H9 (cell line): ENCODE results near the gene MTRR. TPM values are rescaled to one million over a fixed set of nuclear protein-coding genes. Genes with fewer than 3 reads are reported as not detected.

Experiments
- DNase-seq: peaks from one replicate; pipeline ENCODE4 v3.0.0-alpha.2; 2017
- H2AFZ ChIP-seq: one replicate; pipeline ENCODE4 v1.6.1; 2013; ENCODE audit warnings: mild to moderate bottlenecking, low read length, control low read depth, moderate library complexity
- H2AK5ac ChIP-seq: 2 replicates; pipeline ENCODE4 v1.6.1; 2013; ENCODE audit warnings: low read length, control low read depth, mixed read lengths; ENCODE audit not compliant: insufficient read length
- H2BK120ac ChIP-seq: one replicate; pipeline ENCODE4 v1.6.1; 2013; ENCODE audit warnings: low read depth, mild to moderate bottlenecking, low read length, control low read depth, inconsistent platforms; ENCODE audit not compliant: poor library complexity, severe bottlenecking
- H2BK12ac ChIP-seq: 2 replicates; pipeline ENCODE4 v1.6.1; 2013; ENCODE audit warnings: low read length, control low read depth, mixed read lengths, low read depth; ENCODE audit not compliant: insufficient read length
- H2BK15ac ChIP-seq: 2 replicates; pipeline ENCODE4 v1.6.1; 2013; ENCODE audit warnings: low read depth, low read length, control low read depth
- H2BK20ac ChIP-seq: one replicate; pipeline ENCODE4 v1.6.1; 2013; ENCODE audit warnings: low read depth, mild to moderate bottlenecking, low read length, control low read depth, inconsistent platforms; ENCODE audit not compliant: poor library complexity, severe bottlenecking
- H2BK5ac ChIP-seq: 2 replicates; pipeline ENCODE4 v1.6.1; 2013; ENCODE audit warnings: low read length, control low read depth, mixed read lengths; ENCODE audit not compliant: insufficient read length
- H3K14ac ChIP-seq: 2 replicates; pipeline ENCODE4 v1.6.1; 2013; ENCODE audit warnings: low read length, control low read depth; ENCODE audit not compliant: insufficient read depth
- H3K18ac ChIP-seq: 2 replicates; pipeline ENCODE4 v1.6.1; 2013; ENCODE audit warnings: low read depth, mild to moderate bottlenecking, mixed read lengths, low read length, control low read depth; ENCODE audit not compliant: insufficient read length
- H3K23ac ChIP-seq: 2 replicates; pipeline ENCODE4 v1.6.1; 2013; ENCODE audit warnings: low read length, control low read depth, mixed read lengths, low read depth; ENCODE audit not compliant: insufficient read length
- H3K23me2 ChIP-seq: 2 replicates; pipeline ENCODE4 v1.6.1; 2013; ENCODE audit warnings: low read depth, mild to moderate bottlenecking, mixed read lengths, low read length, control low read depth; ENCODE audit not compliant: insufficient read length, poor library complexity, severe bottlenecking
- H3K27ac ChIP-seq: 2 replicates; pipeline ENCODE4 v1.5.1; 2013; ENCODE audit warnings: low read length, control low read depth, mixed read lengths, low read depth; ENCODE audit not compliant: insufficient read length
- H3K27me3 ChIP-seq: 2 replicates; pipeline ENCODE4 v1.6.1; 2013; ENCODE audit warnings: low read length, control low read depth, inconsistent platforms; ENCODE audit not compliant: insufficient read depth
- H3K4ac ChIP-seq: 2 replicates; pipeline ENCODE4 v1.6.1; 2013; ENCODE audit warnings: low read depth, mild to moderate bottlenecking, control low read depth, inconsistent platforms, low read length, moderate library complexity
- H3K4me1 ChIP-seq: 2 replicates; pipeline ENCODE4 v1.6.1; 2013; ENCODE audit warnings: low read length, control low read depth, inconsistent platforms; ENCODE audit not compliant: insufficient read depth
- H3K4me2 ChIP-seq: 2 replicates; pipeline ENCODE4 v1.6.1; 2013; ENCODE audit warnings: low read length, control low read depth, mixed read lengths; ENCODE audit not compliant: insufficient read length, insufficient read depth
- H3K56ac ChIP-seq: 2 replicates; pipeline ENCODE4 v1.6.1; 2013; ENCODE audit warnings: low read depth, mild to moderate bottlenecking, mixed read lengths, low read length, control low read depth; ENCODE audit not compliant: insufficient read length
- H3K79me1 ChIP-seq: 2 replicates; pipeline ENCODE4 v1.6.1; 2013; ENCODE audit warnings: low read depth, mild to moderate bottlenecking, moderate library complexity, low read length, control low read depth, inconsistent platforms; ENCODE audit not compliant: insufficient read depth, poor library complexity, severe bottlenecking
- H3K79me2 ChIP-seq: 2 replicates; pipeline ENCODE4 v1.6.1; 2013; ENCODE audit warnings: low read length, control low read depth, inconsistent platforms; ENCODE audit not compliant: insufficient read depth
- H3K9ac ChIP-seq: 2 replicates; pipeline ENCODE4 v1.6.1; 2013; ENCODE audit warnings: low read length, control low read depth, mixed read lengths; ENCODE audit not compliant: insufficient read length; ENCODE audit errors: extremely low read depth
- H3K9me3 ChIP-seq: one replicate; pipeline ENCODE4 v1.6.1; 2013; ENCODE audit warnings: low read depth, low read length, inconsistent platforms; ENCODE audit not compliant: control insufficient read depth
- H3T11ph ChIP-seq: one replicate; pipeline ENCODE4 v1.6.1; 2013; ENCODE audit warnings: mild to moderate bottlenecking, low read length, control low read depth, inconsistent platforms
- H4K20me1 ChIP-seq: one replicate; pipeline ENCODE4 v1.6.1; 2013; ENCODE audit not compliant: control insufficient read depth, insufficient read length, insufficient read depth
- H4K5ac ChIP-seq: 2 replicates; pipeline ENCODE4 v1.6.1; 2013; ENCODE audit warnings: low read depth, mild to moderate bottlenecking, mixed read lengths, low read length, control low read depth; ENCODE audit not compliant: insufficient read length
- H4K8ac ChIP-seq: replicated peaks from 2 replicates; pipeline ENCODE4 v1.6.1; 2013; ENCODE audit warnings: low read length, control low read depth, mixed read lengths, low read depth; ENCODE audit not compliant: insufficient read length
- H4K91ac ChIP-seq: 2 replicates; pipeline ENCODE4 v1.6.1; 2013; ENCODE audit warnings: low read depth, mild to moderate bottlenecking, moderate library complexity, mixed read lengths, low read length, control low read depth; ENCODE audit not compliant: insufficient read length
- H3K27ac Mint-ChIP-seq, 3 experiments: 2 replicates in 2 of 3; 3 replicates in 1 of 3; pipeline ENCODE4 v1.8.0; 2020 to 2021; ENCODE audit warnings: mixed read lengths in 3 of 3, mild to moderate bottlenecking in 1 of 3, moderate library complexity in 1 of 3
- H3K27me3 Mint-ChIP-seq: 2 replicates; pipeline ENCODE4 v1.8.0; 2021; ENCODE audit warnings: low read depth, mild to moderate bottlenecking, moderate library complexity, mixed read lengths
- H3K36me3 Mint-ChIP-seq, 3 experiments: 2 replicates in 2 of 3; 3 replicates in 1 of 3; pipeline ENCODE4 v1.8.0; 2020 to 2021; ENCODE audit warnings: low read depth in 3 of 3, mixed read lengths in 3 of 3; ENCODE audit not compliant: insufficient read depth in 1 of 3
- H3K4me1 Mint-ChIP-seq, 2 experiments: 2 replicates each; pipeline ENCODE4 v1.8.0; 2020; ENCODE audit warnings: mixed read lengths in 2 of 2
- H3K4me3 Mint-ChIP-seq, 2 experiments: 2 replicates in 1 of 2; 3 replicates in 1 of 2; pipeline ENCODE4 v1.8.0; 2020 to 2021; ENCODE audit warnings: mild to moderate bottlenecking in 2 of 2, mixed read lengths in 2 of 2, moderate library complexity in 1 of 2
- H3K9me3 Mint-ChIP-seq, 2 experiments: 2 replicates in 1 of 2; 3 replicates in 1 of 2; pipeline ENCODE4 v1.8.0; 2020; ENCODE audit warnings: mild to moderate bottlenecking in 2 of 2, mixed read lengths in 2 of 2, moderate library complexity in 1 of 2
- CTCF ChIP-seq: fragments of 200-600 bp; sonication (generic); conservative IDR thresholded peaks from 3 replicates; pipeline ENCODE4 v1.8.0; 2021; ENCODE audit warnings: antibody characterized with exemption, mild to moderate bottlenecking
- WGBS: extraction: QIAGEN DNeasy Blood & Tissue Kit; methylation state at CpG from one replicate; pipeline ENCODE4 v1.1.7; 2013; ENCODE audit warnings: missing lambda C conversion rate, low lambda C conversion rate, mixed read lengths; ENCODE audit not compliant: insufficient read length; ENCODE audit errors: extremely low coverage; 5-methylcytosine and 5-hydroxymethylcytosine counted together
- total RNA-seq: library from RNA; stranded (reverse); gene quantifications from 2 replicates; pipeline ENCODE4 v1.2.1, GENCODE V29; 2021

The MTRR gene
- total RNA-seq, 1 experiment from 2014 or later, result 66.0 TPM

- no peak overlapping the region for H2BK5ac ChIP-seq
- H4K8ac ChIP-seq, result no peak overlapping the region
- no peak overlapping the region for H3K18ac ChIP-seq
- no peak for DNase-seq
- H4K5ac ChIP-seq, result no peak overlapping the region
- H3K14ac ChIP-seq, result no peak overlapping the region
- no peak overlapping the region for H2BK12ac ChIP-seq
- H3K79me2 ChIP-seq, result no peaks in the 10 kb centered on the region
- H2AFZ ChIP-seq, result no peak overlapping the region
- H3K23ac ChIP-seq, result no peak overlapping the region
- no peak overlapping the region for H3T11ph ChIP-seq
- no peaks in the 10 kb centered on the region for H3K9me3 ChIP-seq
- H4K20me1 ChIP-seq, result no peaks in the 10 kb centered on the region
- no peak overlapping the region for H3K56ac ChIP-seq
- no peaks in the 10 kb centered on the region for H3K27me3 ChIP-seq
- H3K9ac ChIP-seq, result no peak overlapping the region
- H3K36me3 Mint-ChIP-seq, result peaks cover 29 to 75% (median 72%) of the 10 kb centered on the region in 3 experiments
- H3K4me1 Mint-ChIP-seq, result no peaks in the 10 kb centered on the region
- H2AK5ac ChIP-seq, result no peak overlapping the region
- no peak overlapping the region for H4K91ac ChIP-seq
- no peak overlapping the region for H2BK15ac ChIP-seq
- H3K4me2 ChIP-seq, result no peak overlapping the region
- H3K4me1 ChIP-seq, result no peaks in the 10 kb centered on the region
- H3K27ac ChIP-seq, result no peak overlapping the region
- H3K9me3 Mint-ChIP-seq, result no peaks in the 10 kb centered on the region
- no peak overlapping the region for H2BK120ac ChIP-seq
- no peak overlapping the region for H3K4ac ChIP-seq
- no peak overlapping the region for H3K4me3 Mint-ChIP-seq
- no peak overlapping the region for H2BK20ac ChIP-seq
- no CpG with 5 or more reads among the region's 7 CpGs for WGBS
- no peaks in the 10 kb centered on the region for H3K27me3 Mint-ChIP-seq
- no peaks in the 10 kb centered on the region for H3K23me2 ChIP-seq
- no peak overlapping the region for H3K27ac Mint-ChIP-seq
- peaks cover 2% of the 10 kb centered on the region for H3K79me1 ChIP-seq
- peak; percentile 60 for TF ChIP-seq CTCF
Observed at GRCh38 chr5:7886849-7887475, 18.0 kb downstream of the MTRR start.
